HL-60 (cell line): ENCODE measurements around the gene GRAMD2A.
A peak's percentile ranks its signal among the peaks of the same experiment; 100 is the strongest.

ENCODE experiments used
- DNase-seq, 2 experiments: peaks; one replicate each; pipeline ENCODE4 v3.0.0-alpha.2; 2010 to 2020; ENCODE audit warnings: low read depth in 1 of 2, low spot score in 1 of 2
- H3K27ac ChIP-seq: fragments of 250-450 bp; sonication (Bioruptor Pico); replicated peaks from 2 replicates; pipeline ENCODE4 v1.5.1; 2020; ENCODE audit warnings: mild to moderate bottlenecking, moderate library complexity
- H3K27me3 ChIP-seq: fragments of 250-450 bp; sonication (Bioruptor Pico); 2 replicates; pipeline ENCODE4 v1.5.1; 2021; ENCODE audit warnings: mild to moderate bottlenecking, moderate library complexity; ENCODE audit not compliant: insufficient read depth, poor library complexity, severe bottlenecking
- H3K4me3 ChIP-seq: replicated peaks from 2 replicates; pipeline ENCODE4 v1.5.1; 2011; ENCODE audit warnings: mild to moderate bottlenecking, control low read depth, low read length; ENCODE audit not compliant: insufficient read depth
- GABPA ChIP-seq: IDR thresholded peaks from 2 replicates; pipeline ENCODE4 v1.6.1; 2012; ENCODE audit warnings: low read depth
- POLR2AphosphoS5 ChIP-seq: IDR thresholded peaks from 2 replicates; pipeline ENCODE4 v1.6.1; 2012; ENCODE audit warnings: low read depth
- REST ChIP-seq: IDR thresholded peaks from 2 replicates; pipeline ENCODE4 v1.6.1; 2012; ENCODE audit warnings: low read depth; ENCODE audit not compliant: insufficient replicate concordance
- SPI1 ChIP-seq: IDR thresholded peaks from 2 replicates; pipeline ENCODE4 v1.6.1; 2012; ENCODE audit warnings: low read depth, mild to moderate bottlenecking, borderline replicate concordance
- TF ChIP-seq, protein P1 (sequence below): IDR thresholded peaks from one replicate; pipeline ENCODE4 v1.5.1; 2011; ENCODE audit warnings: low read length, control low read depth, inconsistent platforms; ENCODE audit not compliant: insufficient read depth

GRAMD2A gene

DNA sequence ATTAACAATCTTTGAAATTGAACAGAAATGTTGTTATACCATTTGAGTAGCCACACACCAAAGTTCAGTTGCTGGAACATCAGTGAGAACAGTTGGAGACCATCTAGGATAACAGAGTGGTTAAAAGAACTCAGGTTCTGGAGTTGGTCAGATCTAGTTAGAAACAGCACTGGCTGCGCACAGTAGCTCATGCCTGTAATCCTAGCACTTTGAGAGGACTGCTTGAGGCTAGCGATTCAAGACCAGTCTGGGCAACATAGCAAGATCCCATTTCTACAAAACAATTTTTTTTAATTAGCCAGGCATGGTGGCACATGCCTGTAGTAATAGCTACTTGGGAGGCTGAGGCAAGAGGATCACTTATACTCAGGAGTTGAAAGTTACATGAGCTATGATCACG, 41.0 kb upstream of the GRAMD2A start:
- no peaks in the 10 kb centered on the region for H3K27me3 ChIP-seq

DNA sequence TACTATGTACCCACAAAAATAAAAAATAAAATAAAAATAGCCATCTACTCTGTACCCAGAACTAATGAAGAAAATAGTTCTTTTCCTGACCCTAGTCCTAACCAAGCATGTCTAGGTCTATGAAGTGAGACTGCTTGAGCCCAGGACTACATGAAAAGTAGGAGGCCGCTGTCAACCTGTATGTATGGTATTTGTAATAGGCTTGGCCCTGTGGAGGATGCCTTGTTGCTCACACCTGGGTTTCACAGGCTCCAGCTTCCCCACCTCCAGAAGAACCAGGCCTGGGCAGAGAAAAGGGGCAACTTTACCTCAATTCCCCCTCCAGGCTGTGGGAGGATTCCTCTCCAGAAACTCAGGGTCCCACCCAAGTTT, 40.3 kb upstream of the GRAMD2A start:
- no peak overlapping the region for H3K4me3 ChIP-seq
- H3K27ac ChIP-seq, result peak overlapping the region; percentile 42
- TF ChIP-seq GABPA, result no peak
- no peak for TF ChIP-seq POLR2AphosphoS5
- TF ChIP-seq SPI1, result no peak
- DNase-seq, result no peak
- no peaks in the 10 kb centered on the region for H3K27me3 ChIP-seq

More for the DNA sequence above, 41.0 kb upstream of the GRAMD2A start:
- no peak for TF ChIP-seq GABPA
- TF ChIP-seq, protein P1, sequence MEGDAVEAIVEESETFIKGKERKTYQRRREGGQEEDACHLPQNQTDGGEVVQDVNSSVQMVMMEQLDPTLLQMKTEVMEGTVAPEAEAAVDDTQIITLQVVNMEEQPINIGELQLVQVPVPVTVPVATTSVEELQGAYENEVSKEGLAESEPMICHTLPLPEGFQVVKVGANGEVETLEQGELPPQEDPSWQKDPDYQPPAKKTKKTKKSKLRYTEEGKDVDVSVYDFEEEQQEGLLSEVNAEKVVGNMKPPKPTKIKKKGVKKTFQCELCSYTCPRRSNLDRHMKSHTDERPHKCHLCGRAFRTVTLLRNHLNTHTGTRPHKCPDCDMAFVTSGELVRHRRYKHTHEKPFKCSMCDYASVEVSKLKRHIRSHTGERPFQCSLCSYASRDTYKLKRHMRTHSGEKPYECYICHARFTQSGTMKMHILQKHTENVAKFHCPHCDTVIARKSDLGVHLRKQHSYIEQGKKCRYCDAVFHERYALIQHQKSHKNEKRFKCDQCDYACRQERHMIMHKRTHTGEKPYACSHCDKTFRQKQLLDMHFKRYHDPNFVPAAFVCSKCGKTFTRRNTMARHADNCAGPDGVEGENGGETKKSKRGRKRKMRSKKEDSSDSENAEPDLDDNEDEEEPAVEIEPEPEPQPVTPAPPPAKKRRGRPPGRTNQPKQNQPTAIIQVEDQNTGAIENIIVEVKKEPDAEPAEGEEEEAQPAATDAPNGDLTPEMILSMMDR, result no peak
- TF ChIP-seq POLR2AphosphoS5, result no peak
- no peak for TF ChIP-seq REST
- no peak for TF ChIP-seq SPI1
- Histone ChIP-seq H3K4me3 (no peak overlapping the region), H3K27ac (peak overlapping the region; percentile 42)
- no peak for DNase-seq

GRCh38 chr15:72237029-72237852, 39.7 kb upstream of the GRAMD2A start:
- no peaks in the 10 kb centered on the region for H3K27me3 ChIP-seq
- H3K4me3 ChIP-seq, result peak overlapping the region; percentile 27
- TF ChIP-seq, protein P1, result no peak
- peak; percentile 67 for TF ChIP-seq POLR2AphosphoS5
- peak overlapping the region; percentile 73 for H3K27ac ChIP-seq
- peak; percentile 93 to 94 for DNase-seq

DNA sequence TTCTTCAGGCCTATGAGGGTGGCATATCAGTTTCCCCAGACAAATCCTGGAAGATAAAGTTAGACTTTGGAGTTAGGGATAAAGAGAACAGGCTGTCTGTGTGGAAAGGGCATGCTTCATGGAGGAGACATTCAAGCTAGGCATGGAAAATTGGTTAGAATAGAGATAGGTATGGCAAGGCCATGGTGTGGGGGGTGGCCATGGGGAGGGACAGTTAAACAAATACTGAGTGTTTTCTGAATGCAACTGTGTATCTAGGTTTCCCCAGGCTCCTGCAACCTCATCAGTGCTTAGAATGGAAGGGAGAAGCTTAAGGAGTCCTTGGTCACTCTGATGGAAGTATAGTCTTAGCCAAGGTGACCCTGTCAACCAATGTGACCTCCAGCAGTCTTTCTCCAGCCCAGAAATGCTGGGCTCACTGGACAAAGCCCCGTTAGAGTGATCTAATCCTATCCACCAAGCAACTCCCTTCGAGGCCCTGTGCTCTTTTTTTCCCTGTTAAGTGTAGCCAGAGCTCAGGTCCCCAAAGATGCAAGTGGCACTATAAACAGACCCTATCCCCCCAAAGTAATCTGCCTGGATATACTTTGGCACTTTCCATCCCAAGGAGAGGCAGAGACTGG, 38.9 kb upstream of the GRAMD2A start:
- H3K27me3 ChIP-seq, result no peaks in the 10 kb centered on the region
- TF ChIP-seq SPI1 (no peak), GABPA (no peak), REST (no peak), POLR2AphosphoS5 (no peak)
- TF ChIP-seq, protein P1, result no peak
- DNase-seq, result no peak
- peak overlapping the region; percentile 27; the same call in 1 of the 2 replicates for H3K4me3 ChIP-seq
- H3K27ac ChIP-seq, result peak overlapping the region; percentile 73
